Measurements from ENCODE around the gene CCT7. TPM values are rescaled to one million over a fixed set of nuclear protein-coding genes. Genes with fewer than 3 reads are reported as not detected.

Gene CCT7
- total and polyA plus RNA-seq, 10 donors = 112 to 184 (median 150) TPM

GRCh38 chr2:73215254-73215653 lies 18.9 kb upstream of the CCT7 start:
- Histone ChIP-seq H3K36me3 (peaks cover 0 to 22% (median 14%) of the 10 kb centered on the region in 6 donors), H3K4me1 (peaks cover 20 to 39% (median 33%) of the 10 kb centered on the region in 6 donors), H3K27me3 (replicated peaks in 1 of 7) (no peaks in the 10 kb centered on the region), H3K27ac (peak overlapping the region in 2 of 8 donors; percentile 80 to 83), H3K4me3 (peak overlapping the region in 2 of 8 donors; percentile 100), H3K9me3 (no peaks in the 10 kb centered on the region)
- intact Hi-C loops (cut with DNase I; ENCODE audit: low total_unique reads) = no loop called here
- TF ChIP-seq POLR2A (IDR thresholded peaks at IDR 0.05) = no peak
- no peak for TF ChIP-seq POLR2AphosphoS5 (IDR thresholded peaks at IDR 0.05)
- no peak for TF ChIP-seq CTCF (IDR thresholded peaks at IDR 0.05 in 8 of 11, conservative IDR thresholded peaks at IDR 0.05 in 3 of 11)
- 71 to 89% (median 81%) methylated on average over 4 of the region's 4 CpGs for WGBS, 5 donors
- no peak for DNase-seq

GRCh38 chr2:73217160-73217559 lies 16.9 kb upstream of the CCT7 start:
- intact Hi-C loops (cut with DNase I; ENCODE audit: low total_unique reads) = no loop called here
- TF ChIP-seq POLR2AphosphoS5 (IDR thresholded peaks at IDR 0.05) (no peak), POLR2A (IDR thresholded peaks at IDR 0.05) (no peak), CTCF (IDR thresholded peaks at IDR 0.05 in 8 of 11, conservative IDR thresholded peaks at IDR 0.05 in 3 of 11) (no peak)
- peaks cover 0 to 41% (median 31%) of the 10 kb centered on the region in 6 donors for H3K36me3 ChIP-seq
- no peaks in the 10 kb centered on the region for H3K9me3 ChIP-seq
- WGBS, 5 donors = 92 to 96% (median 95%) methylated on average over 5 of the region's 5 CpGs
- peaks cover 20 to 36% (median 31%) of the 10 kb centered on the region in 6 donors for H3K4me1 ChIP-seq
- no peak overlapping the region for H3K27ac ChIP-seq
- no peak overlapping the region for H3K4me3 ChIP-seq
- DNase-seq = no peak
- no peaks in the 10 kb centered on the region for H3K27me3 ChIP-seq (replicated peaks in 1 of 7)

GRCh38 chr2:73217826-73218225 lies 16.3 kb upstream of the CCT7 start:
- Histone ChIP-seq H3K4me3 (no peak overlapping the region), H3K27ac (no peak overlapping the region), H3K9me3 (no peaks in the 10 kb centered on the region), H3K27me3 (replicated peaks in 1 of 7) (no peaks in the 10 kb centered on the region), H3K36me3 (peaks cover 0 to 47% (median 38%) of the 10 kb centered on the region in 6 donors), H3K4me1 (peaks cover 15 to 30% (median 25%) of the 10 kb centered on the region in 6 donors)
- WGBS, 5 donors = 86 to 95% (median 91%) methylated on average over 2 of the region's 2 CpGs
- TF ChIP-seq CTCF (IDR thresholded peaks at IDR 0.05 in 8 of 11, conservative IDR thresholded peaks at IDR 0.05 in 3 of 11) = no peak
- no peak for TF ChIP-seq POLR2A (IDR thresholded peaks at IDR 0.05)
- no peak for TF ChIP-seq POLR2AphosphoS5 (IDR thresholded peaks at IDR 0.05)
- no peak for DNase-seq
- intact Hi-C loops (cut with DNase I; ENCODE audit: low total_unique reads) = no loop called here

- Histone ChIP-seq H3K36me3 (peaks cover 0 to 52% (median 42%) of the 10 kb centered on the region in 6 donors), H3K9me3 (no peaks in the 10 kb centered on the region), H3K27me3 (replicated peaks in 1 of 7) (no peaks in the 10 kb centered on the region), H3K27ac (no peak overlapping the region), H3K4me3 (no peak overlapping the region), H3K4me1 (peaks cover 13 to 25% (median 20%) of the 10 kb centered on the region in 6 donors)
- intact Hi-C loops (cut with DNase I; ENCODE audit: low total_unique reads) = no loop called here
- no peak for DNase-seq
- TF ChIP-seq POLR2AphosphoS5 (IDR thresholded peaks at IDR 0.05) (no peak), CTCF (IDR thresholded peaks at IDR 0.05 in 8 of 11, conservative IDR thresholded peaks at IDR 0.05 in 3 of 11) (no peak), POLR2A (IDR thresholded peaks at IDR 0.05) (no peak)
Observed at GRCh38 chr2:73218298-73218697, 15.8 kb upstream of the CCT7 start.
